CD4-positive, alpha-beta T cell treated with Interleukin-17A for 4 hours (primary cell): Measurements from ENCODE around the gene MT4.
"Not testable (repeated sequence)": the region's sequence is repeated elsewhere in the genome, so short reads cannot be mapped to it uniquely, and the experiment has no call there.

Experiments
- DNase-seq: peaks from one replicate; pipeline ENCODE4 v3.0.0-alpha.2; 2020; ENCODE audit warnings: mixed read lengths

MT4 gene

DNA sequence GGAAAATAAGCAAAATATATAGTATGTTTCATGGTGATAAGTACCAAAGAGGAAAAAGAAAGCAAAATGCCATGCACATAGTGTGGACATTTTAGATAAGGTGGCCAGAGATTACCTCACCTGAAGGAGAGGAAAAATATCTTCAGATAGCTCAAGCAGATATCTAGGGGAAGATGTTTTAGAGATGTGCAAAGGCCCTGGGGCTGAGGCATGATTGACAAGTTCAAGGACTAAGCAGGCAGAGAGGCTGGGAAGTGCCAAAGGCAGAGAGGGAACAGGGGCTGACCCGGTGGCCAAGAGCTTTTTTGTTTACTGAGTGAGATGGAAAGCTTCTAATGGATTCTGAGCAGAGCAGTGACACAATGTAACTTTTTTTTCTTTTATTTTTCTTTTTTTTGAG is 4.4 kb upstream of the MT4 start:
- no peak for DNase-seq

- no peak for DNase-seq
These were observed 3.7 kb upstream of the MT4 start for GRCh38 chr16:56561126-56561525.

GRCh38 chr16:56569971-56570370 is 5.1 kb downstream of the MT4 start:
- no peak for DNase-seq

DNA sequence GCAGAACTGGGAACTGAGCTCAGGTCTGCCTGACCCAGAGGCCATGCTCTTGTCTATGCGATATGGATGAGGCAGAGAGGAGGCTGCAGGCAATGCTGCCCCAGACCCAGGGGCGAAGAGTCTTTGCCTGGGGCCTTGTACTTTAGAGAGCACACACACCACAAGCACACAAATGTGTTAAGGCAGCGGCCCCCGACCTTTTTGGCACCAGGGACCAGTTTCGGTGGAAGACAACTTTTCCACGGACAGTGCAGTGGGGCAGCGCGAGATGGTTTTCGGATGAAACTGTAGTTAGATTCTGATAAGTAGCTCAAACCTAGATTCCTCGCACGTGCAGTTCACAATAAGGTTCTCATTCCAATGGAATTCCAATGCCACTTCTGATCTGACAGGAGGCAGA is 6.7 kb downstream of the MT4 start:
- DNase-seq = no peak

- no peak for DNase-seq
These were observed 9.8 kb downstream of the MT4 start for GRCh38 chr16:56574625-56575024.

- DNase-seq = peak; percentile 95
These were observed 11.9 kb downstream of the MT4 start for GRCh38 chr16:56576585-56577299.

DNA sequence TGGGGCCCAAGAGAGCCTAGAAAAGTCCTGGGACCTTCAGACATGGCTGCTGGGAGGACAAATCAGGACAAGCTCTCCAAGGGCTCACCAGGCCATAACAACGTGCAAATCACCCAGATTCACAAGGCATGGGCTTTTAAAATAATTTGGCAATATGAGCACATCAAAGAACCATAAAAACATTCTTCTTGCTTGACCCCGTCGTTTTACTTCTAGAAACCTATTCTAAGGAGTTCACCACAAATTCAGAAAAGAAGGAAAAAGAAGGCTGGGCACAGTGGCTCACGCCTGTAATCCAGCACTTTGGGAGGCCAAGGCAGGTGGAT is 12.4 kb downstream of the MT4 start:
- DNase-seq = no peak

GRCh38 chr16:56580391-56581048 is 15.6 kb downstream of the MT4 start:
- no peak for DNase-seq

GRCh38 chr16:56582911-56583310 is 18.0 kb downstream of the MT4 start:
- not testable (repeated sequence) for DNase-seq

DNA sequence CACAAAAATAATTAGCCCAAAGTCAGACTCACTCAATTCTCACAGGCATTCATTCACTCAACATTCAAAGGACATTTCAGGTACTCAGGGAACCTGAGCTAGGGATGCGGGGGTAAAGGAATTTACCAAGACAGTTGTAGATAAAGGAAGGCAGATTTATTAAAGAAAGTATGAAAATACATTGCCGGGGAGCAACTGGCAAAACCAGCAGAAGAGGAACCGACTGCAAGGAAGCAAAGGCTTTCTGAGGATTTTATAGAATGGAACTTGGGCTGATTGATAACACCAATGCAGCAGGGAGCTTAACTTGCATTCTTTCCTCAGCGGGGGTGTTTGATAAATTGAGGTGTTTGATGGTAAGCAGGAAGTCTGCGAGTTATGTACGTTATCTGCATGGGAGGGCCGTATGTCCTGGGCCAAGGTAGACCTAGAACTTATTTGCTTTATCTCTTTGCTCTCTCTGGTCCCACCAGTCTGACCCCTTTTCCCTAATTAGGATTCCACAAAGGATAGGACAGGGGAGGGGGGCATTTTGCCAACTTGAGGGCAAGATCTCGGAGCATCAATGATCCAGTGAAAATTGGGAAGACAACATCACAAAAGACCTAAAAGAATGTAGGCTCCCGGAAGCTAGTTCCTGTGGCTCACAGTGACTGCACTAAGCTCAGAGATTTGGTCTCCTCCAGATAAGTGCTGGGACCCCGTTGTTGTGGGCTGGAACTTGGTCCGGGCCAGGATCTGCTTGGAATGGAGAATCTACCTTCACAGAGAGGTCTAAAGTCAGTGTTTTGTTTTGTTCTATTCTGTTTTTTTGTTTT is 18.7 kb downstream of the MT4 start:
- no peak for DNase-seq

DNA sequence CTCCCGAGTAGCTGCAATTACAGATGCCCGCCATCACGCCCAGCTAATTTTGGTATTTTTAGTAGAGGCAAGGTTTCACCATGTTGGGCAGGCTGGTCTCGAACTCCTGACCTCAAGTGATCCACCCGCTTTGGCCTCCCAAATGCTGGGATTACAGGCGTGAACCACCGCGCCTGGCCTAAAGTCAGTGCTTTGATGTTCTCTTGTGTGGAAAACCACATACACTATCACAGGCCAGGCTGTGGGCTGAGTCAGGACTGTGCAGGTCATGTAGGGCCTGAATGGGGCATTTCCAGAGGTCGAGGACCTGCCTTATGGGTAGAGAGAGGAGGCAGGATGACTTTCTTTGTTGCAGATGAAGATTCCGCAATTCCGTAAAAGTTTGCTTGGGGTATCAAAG is 19.4 kb downstream of the MT4 start:
- no peak for DNase-seq

GRCh38 chr16:56588781-56589140 is 23.9 kb downstream of the MT4 start:
- DNase-seq = no peak

DNA sequence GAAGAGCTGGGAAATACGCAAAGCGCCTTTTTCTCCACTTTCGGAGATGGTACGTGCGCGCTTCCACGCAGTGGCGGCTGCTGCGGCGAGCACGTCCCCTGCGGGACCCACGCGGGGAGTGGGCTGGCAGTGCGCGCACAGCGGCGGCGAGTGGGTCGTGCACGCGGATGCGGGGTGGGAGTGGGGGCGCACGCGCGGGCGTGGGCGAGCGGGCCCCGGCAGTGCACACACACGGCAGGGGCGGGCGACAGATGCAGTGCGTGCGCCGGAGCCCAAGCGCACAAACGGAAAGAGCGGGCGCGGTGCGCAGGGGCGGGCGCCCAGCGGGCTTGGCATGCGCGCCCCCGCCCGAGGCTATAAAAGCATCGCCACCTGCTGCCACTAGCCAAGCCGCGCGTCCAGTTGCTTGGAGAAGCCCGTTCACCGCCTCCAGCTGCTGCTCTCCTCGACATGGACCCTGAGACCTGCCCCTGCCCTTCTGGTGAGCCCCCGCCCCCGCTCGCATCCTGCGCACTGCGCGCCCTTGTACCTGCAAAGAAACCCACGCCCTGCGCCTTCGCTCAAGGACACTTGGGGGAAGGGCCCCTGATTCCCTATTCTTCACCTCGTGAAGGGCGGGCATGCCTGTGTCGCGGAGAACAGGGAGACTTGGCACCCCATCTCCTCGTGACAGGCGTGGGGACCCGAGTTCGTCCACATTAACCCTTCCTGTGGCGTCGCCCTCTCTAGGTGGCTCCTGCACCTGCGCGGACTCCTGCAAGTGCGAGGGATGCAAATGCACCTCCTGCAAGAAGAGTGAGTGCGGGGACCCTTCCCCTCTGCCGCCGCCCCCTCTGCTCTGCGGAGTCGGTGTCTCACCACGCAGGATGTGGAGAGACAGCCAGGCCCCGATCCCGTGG is 24.5 kb downstream of the MT4 start, which contains the start of gene MT3:
Gene MT3, plus strand, starts transcription at position 388 of the 899 bp plus-strand sequence. Its CDS starts 63 bp downstream, at position 451.
- peak; percentile 22 for DNase-seq

DNA sequence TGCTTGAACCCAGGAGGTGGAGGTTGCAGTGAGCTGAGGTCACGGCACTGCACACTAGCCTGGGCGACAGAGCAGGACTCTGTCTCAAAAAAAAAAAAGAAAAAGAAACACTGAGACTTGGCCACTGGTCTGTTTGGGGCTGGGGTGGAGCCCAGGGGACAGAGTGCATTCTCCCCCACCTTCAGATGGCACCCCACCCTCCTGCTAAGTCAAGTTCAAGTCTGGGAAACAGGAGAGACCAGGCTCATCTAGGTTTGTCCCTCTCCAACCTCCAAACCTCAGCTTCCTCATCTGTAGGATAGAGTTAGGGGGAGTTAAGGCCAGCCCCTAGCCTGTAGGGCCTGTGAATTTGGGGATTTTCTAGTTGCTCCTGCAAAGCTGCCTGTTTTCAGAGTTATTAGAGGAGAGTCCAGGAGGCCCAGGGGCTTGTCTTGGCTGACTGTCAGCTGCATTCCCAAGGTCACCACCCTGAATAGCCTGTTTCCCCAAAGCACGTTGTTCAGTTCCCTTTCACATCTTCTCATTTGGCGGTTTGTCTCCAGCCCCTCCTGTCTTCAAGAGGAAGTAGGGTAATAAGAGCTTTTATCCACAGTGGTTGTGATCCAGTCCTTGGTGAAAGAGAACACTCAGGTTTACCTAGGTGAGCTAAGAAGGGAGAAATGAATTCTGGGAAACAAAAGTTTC is 26.6 kb downstream of the MT4 start:
- DNase-seq = no peak

- DNase-seq = no peak
These were observed 28.9 kb downstream of the MT4 start for GRCh38 chr16:56593573-56594291.

DNA sequence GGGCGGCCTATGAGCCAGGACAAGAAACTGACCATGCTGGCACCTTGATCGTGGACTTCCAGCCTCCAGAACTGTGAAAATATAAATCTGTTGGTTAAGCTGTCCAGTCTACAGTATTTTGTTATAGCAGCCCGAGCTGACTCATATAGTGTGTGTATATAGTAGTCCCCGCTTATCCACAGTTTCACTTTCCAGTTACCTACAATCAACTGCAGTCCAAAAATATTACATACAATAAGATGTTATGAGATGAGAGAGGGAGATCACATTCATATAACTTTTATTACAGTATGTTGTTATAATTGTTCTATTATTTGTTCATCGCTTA is 29.4 kb downstream of the MT4 start:
- DNase-seq = no peak

- peak; percentile 43 for DNase-seq
These were observed 35.6 kb downstream of the MT4 start for GRCh38 chr16:56600398-56600999.

- DNase-seq = no peak
These were observed 36.5 kb downstream of the MT4 start for GRCh38 chr16:56601325-56601724.

DNA sequence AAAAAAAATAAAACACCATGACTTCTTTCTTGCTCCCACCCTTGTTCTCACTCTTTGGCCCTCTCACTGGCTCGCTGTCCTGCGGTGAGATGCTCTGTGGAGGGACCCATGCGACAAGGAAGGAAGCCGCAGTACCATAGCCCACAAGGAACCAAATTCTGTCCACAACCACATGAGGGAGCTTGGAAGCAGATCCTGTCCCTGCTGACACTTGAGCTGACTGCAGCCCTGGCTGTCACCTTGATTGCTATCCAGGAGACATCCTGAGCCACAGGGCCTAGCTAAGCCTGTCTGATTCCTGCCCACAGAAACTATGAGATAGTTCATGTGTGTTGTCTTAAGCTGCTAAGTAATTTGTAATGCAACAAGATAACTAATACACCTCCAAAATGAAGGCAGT is 38.7 kb downstream of the MT4 start:
- DNase-seq = peak; percentile 43

- no peak for DNase-seq
These were observed 40.1 kb downstream of the MT4 start for GRCh38 chr16:56604966-56605365.

DNA sequence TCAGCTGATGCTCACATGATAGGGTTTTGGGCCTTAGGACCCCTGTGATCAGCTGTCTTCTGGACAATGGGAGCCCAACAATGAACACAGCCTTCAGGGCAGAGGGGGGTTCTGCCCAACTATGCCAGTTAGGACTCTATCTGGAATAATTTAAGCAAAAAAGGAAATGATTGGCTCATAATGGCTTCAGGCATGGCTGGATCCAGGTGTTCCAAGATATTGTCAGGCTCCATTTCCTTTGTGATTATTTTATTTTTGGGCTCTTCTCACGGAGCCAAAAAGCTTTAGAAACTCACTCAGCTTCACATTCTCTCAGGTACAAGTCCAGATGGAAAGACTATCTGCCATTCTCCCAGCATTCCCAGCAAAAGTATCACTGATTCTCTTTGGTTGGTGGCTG is 40.6 kb downstream of the MT4 start:
- no peak for DNase-seq
